HEK293 (cell line): ENCODE data around the gene SPINDOC.

Source experiments
- BCL11B ChIP-seq: fragments of 450-650 bp; formaldehyde crosslinking; IDR thresholded peaks from 2 replicates; pipeline ENCODE4 v1.5.1; 2016; ENCODE audit warnings: low read depth, missing biosample characterization, missing genetic modification characterization
- GLI2 ChIP-seq: fragments of 450-650 bp; formaldehyde crosslinking; IDR thresholded peaks from 2 replicates; pipeline ENCODE4; 2017; ENCODE audit warnings: missing biosample characterization, missing genetic modification characterization, low read depth, borderline replicate concordance
- KLF9 ChIP-seq: fragments of 450-650 bp; formaldehyde crosslinking; IDR thresholded peaks from 2 replicates; pipeline ENCODE4 v1.5.1; 2016; ENCODE audit warnings: missing biosample characterization, missing genetic modification characterization, low read depth
- YY1 ChIP-seq: fragments of 450-650 bp; formaldehyde crosslinking; IDR thresholded peaks from 2 replicates; pipeline ENCODE4 v1.5.1; 2018; ENCODE audit warnings: missing biosample characterization, missing genetic modification characterization
- ZNF114 ChIP-seq: fragments of 450-650 bp; formaldehyde crosslinking; IDR thresholded peaks from 2 replicates; pipeline ENCODE4 v1.5.0; 2017; ENCODE audit warnings: missing biosample characterization, missing genetic modification characterization
- ZNF184 ChIP-seq: fragments of 450-650 bp; IDR thresholded peaks from 2 replicates; pipeline ENCODE4 v1.5.1; 2018; ENCODE audit warnings: missing biosample characterization, mild to moderate bottlenecking, missing genetic modification characterization
- ZNF274 ChIP-seq, 2 experiments: fragments of 200-500 bp in 1 of 2; fragments of 450-650 bp in 1 of 2; sonication (Bioruptor generic) in 1 of 2; formaldehyde crosslinking in 1 of 2; IDR thresholded peaks; 2 replicates each; pipeline versions ENCODE4 v1.5.1 to v1.6.1; 2014 to 2016; ENCODE audit warnings: borderline replicate concordance in 1 of 2, inconsistent platforms in 1 of 2, low read length in 1 of 2, missing biosample characterization in 1 of 2, missing genetic modification characterization in 1 of 2
- ZNF37A ChIP-seq: fragments of 450-650 bp; IDR thresholded peaks from 2 replicates; pipeline ENCODE4 v1.5.1; 2018; ENCODE audit warnings: missing biosample characterization, missing genetic modification characterization
- ZNF530 ChIP-seq: fragments of 450-650 bp; formaldehyde crosslinking; IDR thresholded peaks from 2 replicates; pipeline ENCODE4 v1.5.1; 2016; ENCODE audit warnings: low read depth, missing biosample characterization, missing genetic modification characterization
- ZNF610 ChIP-seq: fragments of 450-650 bp; formaldehyde crosslinking; IDR thresholded peaks from 2 replicates; pipeline ENCODE4 v1.5.1; 2016; ENCODE audit warnings: missing biosample characterization, missing genetic modification characterization, borderline replicate concordance
- ZNF785 ChIP-seq: fragments of 450-650 bp; formaldehyde crosslinking; IDR thresholded peaks from 2 replicates; pipeline ENCODE4 v1.5.1; 2016; ENCODE audit warnings: missing biosample characterization, missing genetic modification characterization
- TF ChIP-seq, protein P1 (sequence below): fragments of 450-650 bp; formaldehyde crosslinking; IDR thresholded peaks from 2 replicates; pipeline ENCODE4 v1.5.1; 2016; ENCODE audit warnings: missing biosample characterization, missing genetic modification characterization
- TF ChIP-seq, protein P2 (sequence below): fragments of 450-650 bp; formaldehyde crosslinking; IDR thresholded peaks from 2 replicates; pipeline ENCODE4 v1.5.1; 2016; ENCODE audit warnings: missing biosample characterization, missing genetic modification characterization
- TF ChIP-seq, protein P3 (sequence below): fragments of 450-650 bp; formaldehyde crosslinking; IDR thresholded peaks from 2 replicates; pipeline ENCODE4 v1.5.1; 2016; ENCODE audit warnings: missing biosample characterization, missing genetic modification characterization

DNA sequence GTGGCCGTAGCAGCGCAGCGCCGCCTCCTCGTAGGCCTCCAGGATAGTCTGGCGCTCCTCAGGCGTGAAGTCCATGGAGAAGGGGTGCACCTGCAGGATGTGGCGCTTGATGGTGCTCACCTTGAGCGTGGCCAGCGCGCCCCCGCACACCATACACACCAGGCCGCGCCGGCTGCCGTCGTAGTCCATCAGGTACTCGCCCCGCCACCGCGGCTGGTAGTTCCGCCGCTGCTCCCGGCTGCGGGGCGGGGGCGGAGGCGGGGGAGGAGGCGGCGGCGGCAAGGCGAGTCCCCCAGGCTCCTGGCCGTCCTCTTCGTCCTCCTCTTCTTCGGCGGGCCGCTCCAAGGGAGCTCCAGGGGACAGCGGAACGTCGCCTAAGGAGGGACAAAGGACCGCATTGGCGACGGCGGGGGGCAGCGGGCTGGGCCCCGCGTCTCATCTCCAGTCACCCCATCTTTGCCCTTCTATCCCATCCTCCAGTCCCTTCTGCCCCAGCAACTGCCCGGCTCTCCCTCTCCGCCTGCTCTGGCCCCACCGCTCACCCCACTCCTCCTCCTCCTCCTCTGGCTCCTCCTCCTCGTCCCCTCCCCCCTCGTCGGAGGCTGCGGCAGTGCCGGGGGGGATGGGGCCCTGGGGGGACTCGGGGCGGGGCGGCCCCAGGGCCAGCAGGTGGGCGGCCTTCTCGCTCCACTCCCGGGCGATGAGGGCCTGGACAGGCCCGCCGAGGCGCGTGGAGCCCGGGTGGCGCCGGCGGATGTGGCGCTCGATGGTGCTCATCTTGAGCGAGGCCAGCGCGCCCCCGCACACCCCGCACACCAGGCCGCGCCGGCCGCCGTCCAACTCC lies 49.5 kb upstream of the SPINDOC start:
- TF ChIP-seq, protein P1, sequence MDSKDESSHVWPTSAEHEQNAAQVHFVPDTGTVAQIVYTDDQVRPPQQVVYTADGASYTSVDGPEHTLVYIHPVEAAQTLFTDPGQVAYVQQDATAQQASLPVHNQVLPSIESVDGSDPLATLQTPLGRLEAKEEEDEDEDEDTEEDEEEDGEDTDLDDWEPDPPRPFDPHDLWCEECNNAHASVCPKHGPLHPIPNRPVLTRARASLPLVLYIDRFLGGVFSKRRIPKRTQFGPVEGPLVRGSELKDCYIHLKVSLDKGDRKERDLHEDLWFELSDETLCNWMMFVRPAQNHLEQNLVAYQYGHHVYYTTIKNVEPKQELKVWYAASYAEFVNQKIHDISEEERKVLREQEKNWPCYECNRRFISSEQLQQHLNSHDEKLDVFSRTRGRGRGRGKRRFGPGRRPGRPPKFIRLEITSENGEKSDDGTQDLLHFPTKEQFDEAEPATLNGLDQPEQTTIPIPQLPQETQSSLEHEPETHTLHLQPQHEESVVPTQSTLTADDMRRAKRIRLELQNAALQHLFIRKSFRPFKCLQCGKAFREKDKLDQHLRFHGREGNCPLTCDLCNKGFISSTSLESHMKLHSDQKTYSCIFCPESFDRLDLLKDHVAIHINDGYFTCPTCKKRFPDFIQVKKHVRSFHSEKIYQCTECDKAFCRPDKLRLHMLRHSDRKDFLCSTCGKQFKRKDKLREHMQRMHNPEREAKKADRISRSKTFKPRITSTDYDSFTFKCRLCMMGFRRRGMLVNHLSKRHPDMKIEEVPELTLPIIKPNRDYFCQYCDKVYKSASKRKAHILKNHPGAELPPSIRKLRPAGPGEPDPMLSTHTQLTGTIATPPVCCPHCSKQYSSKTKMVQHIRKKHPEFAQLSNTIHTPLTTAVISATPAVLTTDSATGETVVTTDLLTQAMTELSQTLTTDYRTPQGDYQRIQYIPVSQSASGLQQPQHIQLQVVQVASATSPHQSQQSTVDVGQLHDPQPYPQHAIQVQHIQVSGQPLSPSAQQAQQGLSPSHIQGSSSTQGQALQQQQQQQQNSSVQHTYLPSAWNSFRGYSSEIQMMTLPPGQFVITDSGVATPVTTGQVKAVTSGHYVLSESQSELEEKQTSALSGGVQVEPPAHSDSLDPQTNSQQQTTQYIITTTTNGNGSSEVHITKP (tag by site-specific recombination), result no peak
- TF ChIP-seq KLF9 (tag by site-specific recombination) (no peak), ZNF184 (tag by site-specific recombination) (no peak), ZNF274 (IDR thresholded peaks at IDR 0.05; ENCODE audit: low read length) (no peak), ZNF274 (tag by site-specific recombination; IDR thresholded peaks at IDR 0.05; ENCODE audit: borderline replicate concordance) (no peak), ZNF37A (tag by site-specific recombination) (no peak), ZNF610 (tag by site-specific recombination) (no peak), GLI2 (tag by site-specific recombination) (no peak), ZNF114 (no peak), ZNF785 (tag by site-specific recombination) (no peak), ZNF530 (tag by site-specific recombination) (no peak), YY1 (no peak), BCL11B (tag by site-specific recombination) (no peak)
- TF ChIP-seq, protein P2, sequence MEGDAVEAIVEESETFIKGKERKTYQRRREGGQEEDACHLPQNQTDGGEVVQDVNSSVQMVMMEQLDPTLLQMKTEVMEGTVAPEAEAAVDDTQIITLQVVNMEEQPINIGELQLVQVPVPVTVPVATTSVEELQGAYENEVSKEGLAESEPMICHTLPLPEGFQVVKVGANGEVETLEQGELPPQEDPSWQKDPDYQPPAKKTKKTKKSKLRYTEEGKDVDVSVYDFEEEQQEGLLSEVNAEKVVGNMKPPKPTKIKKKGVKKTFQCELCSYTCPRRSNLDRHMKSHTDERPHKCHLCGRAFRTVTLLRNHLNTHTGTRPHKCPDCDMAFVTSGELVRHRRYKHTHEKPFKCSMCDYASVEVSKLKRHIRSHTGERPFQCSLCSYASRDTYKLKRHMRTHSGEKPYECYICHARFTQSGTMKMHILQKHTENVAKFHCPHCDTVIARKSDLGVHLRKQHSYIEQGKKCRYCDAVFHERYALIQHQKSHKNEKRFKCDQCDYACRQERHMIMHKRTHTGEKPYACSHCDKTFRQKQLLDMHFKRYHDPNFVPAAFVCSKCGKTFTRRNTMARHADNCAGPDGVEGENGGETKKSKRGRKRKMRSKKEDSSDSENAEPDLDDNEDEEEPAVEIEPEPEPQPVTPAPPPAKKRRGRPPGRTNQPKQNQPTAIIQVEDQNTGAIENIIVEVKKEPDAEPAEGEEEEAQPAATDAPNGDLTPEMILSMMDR (tag by site-specific recombination), result no peak
- TF ChIP-seq, protein P3, sequence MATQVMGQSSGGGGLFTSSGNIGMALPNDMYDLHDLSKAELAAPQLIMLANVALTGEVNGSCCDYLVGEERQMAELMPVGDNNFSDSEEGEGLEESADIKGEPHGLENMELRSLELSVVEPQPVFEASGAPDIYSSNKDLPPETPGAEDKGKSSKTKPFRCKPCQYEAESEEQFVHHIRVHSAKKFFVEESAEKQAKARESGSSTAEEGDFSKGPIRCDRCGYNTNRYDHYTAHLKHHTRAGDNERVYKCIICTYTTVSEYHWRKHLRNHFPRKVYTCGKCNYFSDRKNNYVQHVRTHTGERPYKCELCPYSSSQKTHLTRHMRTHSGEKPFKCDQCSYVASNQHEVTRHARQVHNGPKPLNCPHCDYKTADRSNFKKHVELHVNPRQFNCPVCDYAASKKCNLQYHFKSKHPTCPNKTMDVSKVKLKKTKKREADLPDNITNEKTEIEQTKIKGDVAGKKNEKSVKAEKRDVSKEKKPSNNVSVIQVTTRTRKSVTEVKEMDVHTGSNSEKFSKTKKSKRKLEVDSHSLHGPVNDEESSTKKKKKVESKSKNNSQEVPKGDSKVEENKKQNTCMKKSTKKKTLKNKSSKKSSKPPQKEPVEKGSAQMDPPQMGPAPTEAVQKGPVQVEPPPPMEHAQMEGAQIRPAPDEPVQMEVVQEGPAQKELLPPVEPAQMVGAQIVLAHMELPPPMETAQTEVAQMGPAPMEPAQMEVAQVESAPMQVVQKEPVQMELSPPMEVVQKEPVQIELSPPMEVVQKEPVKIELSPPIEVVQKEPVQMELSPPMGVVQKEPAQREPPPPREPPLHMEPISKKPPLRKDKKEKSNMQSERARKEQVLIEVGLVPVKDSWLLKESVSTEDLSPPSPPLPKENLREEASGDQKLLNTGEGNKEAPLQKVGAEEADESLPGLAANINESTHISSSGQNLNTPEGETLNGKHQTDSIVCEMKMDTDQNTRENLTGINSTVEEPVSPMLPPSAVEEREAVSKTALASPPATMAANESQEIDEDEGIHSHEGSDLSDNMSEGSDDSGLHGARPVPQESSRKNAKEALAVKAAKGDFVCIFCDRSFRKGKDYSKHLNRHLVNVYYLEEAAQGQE (tag by site-specific recombination), result no peak
